ENCODE results near the gene SPIN3.
"Not testable (repeated sequence)": the region's sequence is repeated elsewhere in the genome, so short reads cannot be mapped to it uniquely, and the experiment has no call there.

Gene SPIN3

DNA sequence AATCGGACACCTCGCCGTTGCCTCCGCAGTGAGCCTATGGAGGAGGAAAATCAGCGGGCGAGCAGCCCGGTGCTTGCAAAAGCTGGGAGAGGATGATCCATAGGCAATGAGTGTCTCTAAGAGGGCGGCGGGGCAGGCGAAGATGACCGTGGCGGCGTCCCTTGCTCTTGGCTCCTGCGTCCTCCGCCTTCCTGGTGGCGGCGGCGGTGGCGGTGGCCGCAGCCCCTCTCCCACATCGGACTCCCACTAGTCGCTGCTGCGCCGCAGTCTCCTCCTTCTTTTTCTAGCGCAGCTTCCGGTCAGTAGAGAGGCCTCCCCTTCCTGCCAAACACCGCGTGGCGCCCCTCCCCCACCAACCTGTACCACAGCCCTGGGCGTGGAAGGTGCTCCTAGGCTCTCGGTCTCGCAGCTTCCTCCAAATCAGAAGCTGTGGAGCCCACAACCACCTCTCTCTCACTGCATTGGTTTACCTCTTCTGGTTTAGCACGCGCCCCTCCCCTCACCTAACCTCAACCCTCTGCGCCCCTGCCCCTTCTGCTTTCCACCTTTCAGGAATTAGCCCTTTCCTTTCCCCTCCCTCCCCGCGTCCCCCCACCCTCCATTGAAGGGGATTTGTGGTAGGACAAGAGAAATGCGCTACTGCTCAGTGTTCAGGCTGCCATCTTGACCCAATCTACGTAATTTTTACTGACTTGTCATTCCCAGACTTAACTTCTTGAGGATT is at the start of gene SPIN3:
SPIN3 (minus strand) TSS at position 271 of the 724 bp plus-strand sequence. CDS start 594 bp downstream, outside the sequence.
- DNase-seq (ENCODE audit: low read depth): peak; percentile 30

DNA sequence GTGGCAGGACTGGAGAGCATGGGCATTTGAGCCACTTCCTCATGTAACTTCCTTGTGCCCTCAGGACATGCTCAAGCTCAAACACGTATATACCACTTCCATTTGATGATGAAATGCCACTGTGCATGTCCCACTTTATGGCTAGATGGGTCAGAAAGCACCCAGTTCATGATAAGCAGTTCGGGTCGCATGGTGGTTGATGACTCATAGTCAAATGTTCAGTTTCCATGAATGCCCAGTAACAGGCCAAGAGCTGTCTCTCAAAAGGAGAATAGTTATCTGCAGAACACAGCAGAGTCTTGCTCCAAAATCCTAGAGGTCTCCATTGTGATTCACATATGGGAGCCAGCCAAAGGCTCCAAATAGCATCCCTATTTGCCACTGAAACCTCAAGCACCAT is 48.9 kb upstream of the SPIN3 start:
- DNase-seq (ENCODE audit: low read depth): no peak

DNA sequence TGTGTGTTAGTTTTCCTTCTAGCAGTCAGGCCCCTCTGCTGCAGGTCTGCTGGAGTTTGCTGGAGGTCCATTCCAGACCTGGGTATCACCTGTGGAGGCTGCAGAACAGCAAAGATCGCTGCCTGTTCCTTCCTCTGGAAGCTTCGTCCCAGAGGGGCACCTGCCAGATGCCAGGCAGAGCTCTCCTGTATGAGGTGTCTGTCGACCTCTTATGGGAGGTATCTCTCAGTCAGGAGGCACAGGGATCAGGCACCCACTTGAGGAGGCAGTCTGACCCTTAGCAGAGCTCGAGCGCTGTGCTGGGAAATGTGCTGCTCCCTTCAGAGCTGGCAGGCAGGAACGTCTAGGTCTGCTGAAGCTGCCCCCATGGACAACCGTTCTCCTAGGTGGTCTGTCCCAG is 41.9 kb upstream of the SPIN3 start:
- not testable (repeated sequence) for DNase-seq (ENCODE audit: low read depth)

DNA sequence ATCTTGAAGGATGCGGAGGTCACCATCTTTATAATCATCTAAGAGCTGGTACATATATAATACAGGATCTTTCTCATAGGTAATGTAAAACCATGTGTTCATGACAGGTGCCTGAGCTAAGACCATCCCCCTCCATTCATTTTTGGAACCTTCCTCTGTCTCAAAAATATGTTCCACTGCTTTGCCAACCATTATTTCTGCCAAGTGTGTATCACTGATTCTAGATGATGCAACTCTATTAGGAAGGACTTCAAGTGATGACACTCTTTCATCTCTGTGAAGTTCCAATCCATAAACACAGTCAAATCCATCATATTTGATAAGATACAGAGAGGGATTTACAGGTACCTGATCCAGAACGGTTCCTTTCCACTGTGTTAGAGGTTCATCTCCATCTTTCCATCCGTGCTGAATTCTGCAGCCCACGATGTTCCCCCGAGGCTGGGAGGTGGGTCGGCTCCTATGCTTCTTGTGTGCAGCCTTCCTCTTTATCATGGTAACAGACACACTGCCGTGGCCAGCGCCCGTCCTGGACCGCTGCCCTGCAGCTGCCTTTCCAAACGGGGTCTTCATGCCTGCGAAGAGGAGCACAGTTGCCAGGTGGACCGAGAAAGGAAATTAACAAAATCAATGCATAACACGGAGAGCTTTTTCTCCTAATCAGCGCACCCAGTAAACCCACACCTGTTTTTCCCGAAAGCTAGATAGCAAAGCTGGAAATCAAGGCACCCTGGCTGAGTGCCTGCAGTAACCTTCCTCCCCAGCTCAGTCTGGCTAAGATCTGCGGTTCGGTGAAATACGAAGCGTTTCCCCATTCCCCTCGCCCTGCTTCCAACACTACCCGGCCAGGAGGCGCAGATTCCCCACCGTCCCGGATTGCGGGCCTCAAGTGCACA is 718 bp downstream of the SPIN3 start:
- DNase-seq (ENCODE audit: low read depth): no peak

GRCh38 chrX:56987741-56988140 is 7.6 kb downstream of the SPIN3 start:
- no peak for DNase-seq (ENCODE audit: low read depth)

- no peak for DNase-seq (ENCODE audit: low read depth)
Observed at GRCh38 chrX:56986138-56986537, 9.2 kb downstream of the SPIN3 start.

DNA sequence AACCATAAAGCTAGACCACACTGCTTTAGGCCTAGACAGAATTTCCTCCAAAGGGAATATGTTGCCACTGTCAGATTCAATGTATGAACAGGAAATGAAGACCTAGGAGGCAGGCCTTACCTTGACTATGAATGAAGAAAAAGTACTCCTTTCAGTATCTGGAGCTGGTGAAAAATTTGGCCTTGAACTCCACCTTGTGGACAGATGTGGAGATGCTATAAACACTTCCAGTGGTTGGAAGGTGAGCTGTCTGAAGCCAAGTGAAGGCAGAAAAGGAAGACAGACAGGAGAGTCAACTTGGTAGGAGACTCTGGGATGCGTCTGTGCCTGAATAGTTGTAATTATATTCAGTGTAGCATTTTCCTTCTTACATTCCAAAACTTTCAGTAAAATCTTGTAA is 17.2 kb downstream of the SPIN3 start:
- peak; percentile 5 for DNase-seq (ENCODE audit: low read depth)

DNA sequence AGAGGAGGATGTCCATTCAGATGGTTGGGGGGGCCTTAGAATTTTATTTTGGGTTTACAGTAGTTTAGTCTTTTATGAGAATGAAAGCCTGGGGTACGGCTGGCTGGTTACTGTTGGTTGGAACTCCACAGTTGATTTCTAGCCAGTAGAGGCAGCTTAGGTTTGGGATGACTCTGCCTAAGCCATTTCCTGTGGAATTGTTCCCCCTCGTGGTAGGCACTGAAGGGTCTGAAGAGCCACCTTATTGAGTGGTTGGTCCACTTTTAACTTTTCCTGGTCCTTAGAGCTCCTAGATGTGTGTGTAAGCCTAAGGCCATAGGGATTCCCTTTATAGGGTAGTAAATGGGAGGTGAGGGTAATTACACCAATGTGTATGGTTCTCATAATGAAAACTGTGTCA is 19.7 kb downstream of the SPIN3 start:
- DNase-seq (ENCODE audit: low read depth): no peak

DNA sequence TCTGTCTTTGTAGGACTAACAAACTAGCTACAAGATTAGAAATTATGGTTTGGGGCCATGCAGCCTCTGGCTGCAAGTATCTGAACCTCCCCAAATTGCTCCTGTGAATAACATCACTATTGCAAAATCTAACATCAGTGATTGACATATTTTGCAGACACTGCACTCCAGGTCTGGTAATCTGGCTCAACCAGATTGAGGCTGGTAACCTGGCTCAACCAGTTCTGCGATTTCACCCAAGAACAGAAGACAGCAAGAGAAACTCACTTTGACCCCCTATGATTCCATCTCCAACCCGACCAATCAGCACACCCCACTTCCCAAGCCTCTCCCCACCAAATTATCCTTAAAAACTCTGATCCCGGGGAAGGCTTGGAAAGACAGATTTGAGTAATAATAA is 20.9 kb downstream of the SPIN3 start:
- no peak for DNase-seq (ENCODE audit: low read depth)

GRCh38 chrX:56969559-56969958 is 25.8 kb downstream of the SPIN3 start:
- no peak for DNase-seq (ENCODE audit: low read depth)

- no peak for DNase-seq (ENCODE audit: low read depth)
Observed at GRCh38 chrX:56968980-56969379, 26.4 kb downstream of the SPIN3 start.

DNA sequence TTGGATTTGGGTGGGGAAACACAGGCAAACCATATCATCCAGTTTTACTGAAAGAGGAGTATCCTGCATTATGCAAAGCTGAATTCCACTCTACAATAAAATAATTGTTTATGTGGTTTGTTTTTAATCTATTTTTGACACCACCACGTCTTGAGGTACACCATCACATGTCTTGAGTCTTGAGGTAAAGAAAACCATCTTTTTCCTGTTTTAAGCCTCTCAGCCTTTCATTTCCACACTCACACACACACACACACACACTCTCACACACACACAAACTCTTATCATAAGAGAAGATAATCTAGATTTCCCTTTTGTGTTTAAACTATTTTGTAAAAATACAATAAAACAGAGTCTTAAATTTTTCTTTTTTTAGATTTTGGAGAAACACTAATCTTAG is 32.0 kb downstream of the SPIN3 start:
- no peak for DNase-seq (ENCODE audit: low read depth)

DNA sequence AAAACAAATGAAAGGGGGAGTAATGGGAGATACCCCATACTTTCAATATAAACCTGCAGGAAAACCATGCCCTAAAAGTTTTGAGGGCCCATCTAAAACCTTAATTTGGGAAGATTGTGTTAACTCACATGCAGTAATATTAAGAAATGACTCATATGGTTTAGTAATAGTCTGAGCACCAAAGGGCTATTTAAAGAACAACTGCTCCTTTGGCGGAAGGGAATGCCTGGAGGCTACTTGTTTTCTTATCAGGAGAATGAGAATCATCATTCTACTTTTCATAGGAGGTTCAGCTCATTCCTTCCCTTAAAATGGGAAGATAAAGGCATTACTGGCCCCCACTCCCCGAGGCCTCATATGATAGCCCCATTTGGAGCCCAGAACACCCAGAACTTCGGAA is 47.6 kb downstream of the SPIN3 start:
- no peak for DNase-seq (ENCODE audit: low read depth)

DNA sequence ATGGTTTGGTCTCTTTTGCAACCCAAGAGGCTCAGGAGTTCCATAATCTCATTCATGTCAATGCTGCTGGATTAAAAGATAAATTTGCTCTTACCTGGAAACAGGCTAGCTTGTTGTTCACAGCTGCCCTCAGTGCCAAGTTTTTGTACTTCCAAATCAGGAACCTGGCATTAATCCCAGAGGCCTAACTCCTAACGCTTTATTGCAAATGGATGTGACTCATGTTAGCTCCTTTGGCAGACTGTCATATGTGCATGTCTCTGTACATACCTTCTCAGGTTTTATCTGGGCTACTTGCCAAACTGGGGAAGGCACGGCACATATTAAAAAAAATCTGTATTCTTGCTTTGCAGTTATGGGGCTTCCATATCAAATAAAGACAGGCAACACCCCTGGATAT is 49.1 kb downstream of the SPIN3 start:
- peak; percentile 55 for DNase-seq (ENCODE audit: low read depth)

- not testable (repeated sequence) for DNase-seq (ENCODE audit: low read depth)
Observed at GRCh38 chrX:56945226-56945625, 50.1 kb downstream of the SPIN3 start.

DNA sequence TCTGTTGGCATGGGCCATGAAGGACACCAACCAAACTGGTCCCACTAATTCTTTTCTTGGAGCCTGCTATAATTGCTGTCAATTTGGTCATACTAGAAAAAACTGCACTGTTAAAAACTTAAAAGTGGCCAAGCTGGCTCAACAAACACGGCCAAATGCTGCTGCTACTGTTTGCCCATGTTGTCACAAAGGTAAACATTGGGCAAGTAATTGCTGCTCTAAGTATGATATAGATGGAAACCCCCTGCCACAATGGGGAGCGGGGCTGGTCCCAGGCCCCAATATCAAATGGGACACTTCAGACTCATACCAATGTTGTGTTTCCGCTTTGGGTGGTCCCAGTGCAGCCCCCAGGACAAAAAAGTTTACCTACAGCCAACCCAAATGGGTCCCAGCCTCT is 52.1 kb downstream of the SPIN3 start:
- no peak for DNase-seq (ENCODE audit: low read depth)

Measured in HS-27A (cell line).